ENCODE measurements around the gene TSPAN5.

- TF ChIP-seq CTCF (conservative IDR thresholded peaks at IDR 0.05; ENCODE audit: low read depth, low read length) (no peak), EZH2 (IDR thresholded peaks at IDR 0.05; ENCODE audit: low read length, unreplicated experiment) (no peak), EZH2phosphoT487 (IDR thresholded peaks at IDR 0.05; ENCODE audit: borderline replicate concordance, low read length) (no peak)
Measured at GRCh38 chr4:98470366-98470765, 188.0 kb downstream of the TSPAN5 start.
